Transverse colon (tissue), 4 donors: ENCODE data around the gene EYA3. TPM values are rescaled to one million over a fixed set of nuclear protein-coding genes. Genes with fewer than 3 reads are reported as not detected.
A peak's percentile ranks its signal among the peaks of the same experiment; 100 is the strongest.

Experiments
- DNase-seq: peaks from one replicate; pipeline ENCODE4 v3.0.0-alpha.2; 2019
- H3K27ac ChIP-seq, 4 donors: fragments of 200-600 bp; sonication (generic); 2 replicates each; pipeline ENCODE4 v1.5.1; 2016 to 2018; ENCODE audit warnings: inconsistent platforms in 4 of 4
- H3K27me3 ChIP-seq: fragments of 200-600 bp; sonication (generic); 2 replicates; pipeline ENCODE4 v1.5.1; 2017; ENCODE audit warnings: inconsistent platforms
- H3K36me3 ChIP-seq, 4 donors: fragments of 200-600 bp; sonication (generic); 2 replicates each; pipeline ENCODE4 v1.5.1; 2017 to 2019; ENCODE audit warnings: inconsistent platforms in 4 of 4
- H3K4me1 ChIP-seq, 4 donors: fragments of 200-600 bp; sonication (generic); 2 replicates each; pipeline ENCODE4 v1.5.1; 2017 to 2020; ENCODE audit warnings: inconsistent platforms in 4 of 4
- H3K4me3 ChIP-seq, 4 donors: fragments of 200-600 bp; sonication (generic); 1 replicate in 1 of 4; 2 replicates in 3 of 4; pipeline versions ENCODE4 v1.5.1 to v1.6.1; 2017 to 2019; ENCODE audit warnings: inconsistent platforms in 4 of 4
- H3K9me3 ChIP-seq, 2 donors: fragments of 200-600 bp; sonication (generic); 2 replicates each; pipeline ENCODE4 v1.5.1; 2017 to 2019; ENCODE audit warnings: inconsistent platforms in 2 of 2
- CTCF ChIP-seq, 5 experiments: fragments of 200-600 bp in 3 of 5; fragments of 450-650 bp in 2 of 5; sonication (generic) in 3 of 5; IDR thresholded peaks; 1 replicate in 2 of 5; 2 replicates in 3 of 5; pipeline ENCODE4 v1.5.1; 2016 to 2017; ENCODE audit warnings: antibody characterized with exemption in 5 of 5, inconsistent platforms in 3 of 5, mild to moderate bottlenecking in 2 of 5, moderate library complexity in 1 of 5
- EP300 ChIP-seq: sonication (generic); formaldehyde crosslinking; IDR thresholded peaks from one replicate; pipeline ENCODE4 v1.6.1; 2017; ENCODE audit warnings: antibody characterized with exemption, low read depth
- POLR2A ChIP-seq: fragments of 450-650 bp; IDR thresholded peaks from one replicate; pipeline ENCODE4 v1.6.1; 2016; ENCODE audit warnings: antibody characterized with exemption, mild to moderate bottlenecking, moderate library complexity
- POLR2AphosphoS5 ChIP-seq, 3 donors: sonication (generic); formaldehyde crosslinking; IDR thresholded peaks; one replicate each; pipeline ENCODE4 v1.6.1; 2016; ENCODE audit warnings: antibody characterized with exemption in 3 of 3
- WGBS, 2 donors: methylation state at CpG; one replicate each; pipeline ENCODE4 v1.1.5; 2018; ENCODE audit warnings: low coverage in 1 of 2; 5-methylcytosine and 5-hydroxymethylcytosine counted together
- in situ Hi-C, 4 donors: fragments of 200-750 bp; cut with MboI; loops; one replicate each; pipeline versions ENCODE4 v1.15.0 to v1.15.1; 2017; ENCODE audit warnings: low sequenced_read_pairs in 3 of 4, low pct_ligation_motif_present in 1 of 4, low pct_unique_long_range_greater_than_20kb in 1 of 4
- intact Hi-C: fragments of 100-400 bp; cut with DNase I; formaldehyde crosslinking; loops from one replicate; pipeline ENCODE4 v1.15.1; 2023; ENCODE audit warnings: low total_unique reads
- total RNA-seq, 4 donors: library from RNA; depleted of rRNA; stranded (reverse); fragments of >200 nt; gene quantifications; one replicate each; pipeline ENCODE4 v1.1.0, GENCODE V29; 2016

The EYA3 gene
- total RNA-seq, 4 donors from 2014 or later, result 14.6 to 50.2 (median 18.5) TPM

- no peaks in the 10 kb centered on the region for H3K27me3 ChIP-seq
- no peak overlapping the region for H3K4me3 ChIP-seq
- H3K4me1 ChIP-seq, result peaks cover 0 to 3% (median 0%) of the 10 kb centered on the region in 4 donors
- H3K9me3 ChIP-seq, result no peaks in the 10 kb centered on the region
- in situ Hi-C loops (loop anchor here in 1 of 4 donors (25.0 kb wide), 1 partner anchor 119 kb away; the partner anchor contains the start of gene THEMIS2), intact Hi-C loops (no loop called here)
- H3K36me3 ChIP-seq, result peaks cover 0 to 12% (median 4%) of the 10 kb centered on the region in 4 donors
- no peak for DNase-seq
- TF ChIP-seq CTCF (IDR thresholded peaks at IDR 0.05), result no peak
- TF ChIP-seq POLR2AphosphoS5 (IDR thresholded peaks at IDR 0.05), result no peak
- no peak for TF ChIP-seq POLR2A
- TF ChIP-seq EP300, result no peak
- 83 to 89% methylated on average over 2 to 3 of the region's 3 CpGs for WGBS, 2 donors
- H3K27ac ChIP-seq, result no peak overlapping the region
Observed at GRCh38 chr1:27981145-27981544, 107.3 kb downstream of the EYA3 start.

DNA sequence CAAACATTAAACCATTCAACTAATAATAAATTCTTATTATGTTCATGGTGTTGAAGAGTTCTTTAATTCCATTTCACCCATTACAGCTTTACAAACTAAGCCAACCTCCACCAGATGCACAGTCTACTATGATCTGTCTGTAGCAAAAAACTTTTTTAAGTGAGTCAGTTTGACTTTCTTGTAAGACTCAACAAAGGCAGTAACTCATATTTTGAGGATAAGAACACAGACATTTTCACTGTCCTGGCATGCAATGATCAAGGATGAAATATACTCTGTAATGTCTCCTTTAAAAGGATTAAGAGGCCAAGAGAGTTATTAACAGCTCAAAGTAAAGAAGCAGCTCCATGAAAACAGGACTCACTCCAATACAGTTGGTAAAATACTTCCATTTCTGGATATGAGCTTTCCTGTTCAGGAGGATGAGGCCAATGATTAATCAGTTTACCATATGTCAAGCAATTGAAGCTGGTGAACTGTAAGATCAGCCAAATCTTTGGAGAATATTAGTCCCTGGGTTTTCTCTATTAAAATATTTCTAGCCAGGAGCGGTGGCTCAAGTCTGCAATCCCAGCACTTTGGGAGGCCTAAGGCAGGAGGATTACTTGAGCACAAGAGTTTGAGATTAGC, 108.1 kb downstream of the EYA3 start:
- Histone ChIP-seq H3K27me3 (no peaks in the 10 kb centered on the region), H3K27ac (no peak overlapping the region), H3K9me3 (no peaks in the 10 kb centered on the region), H3K36me3 (peaks cover 0 to 8% (median 4%) of the 10 kb centered on the region in 4 donors), H3K4me3 (no peak overlapping the region), H3K4me1 (peaks cover 0 to 3% (median 0%) of the 10 kb centered on the region in 4 donors)
- TF ChIP-seq POLR2A, result no peak
- TF ChIP-seq EP300, result no peak
- no peak for TF ChIP-seq POLR2AphosphoS5 (IDR thresholded peaks at IDR 0.05)
- TF ChIP-seq CTCF (IDR thresholded peaks at IDR 0.05), result no peak
- DNase-seq, result no peak
- 92% methylated on average over 1 of the region's 1 CpG; no CpG with 5 or more reads in 1 of the 2 donors for WGBS, 2 donors
- intact Hi-C loops, result no loop called here
- in situ Hi-C loops, result loop anchor here in 1 of 4 donors (25.0 kb wide), 1 partner anchor 118 kb away; the partner anchor contains the start of gene THEMIS2

DNA sequence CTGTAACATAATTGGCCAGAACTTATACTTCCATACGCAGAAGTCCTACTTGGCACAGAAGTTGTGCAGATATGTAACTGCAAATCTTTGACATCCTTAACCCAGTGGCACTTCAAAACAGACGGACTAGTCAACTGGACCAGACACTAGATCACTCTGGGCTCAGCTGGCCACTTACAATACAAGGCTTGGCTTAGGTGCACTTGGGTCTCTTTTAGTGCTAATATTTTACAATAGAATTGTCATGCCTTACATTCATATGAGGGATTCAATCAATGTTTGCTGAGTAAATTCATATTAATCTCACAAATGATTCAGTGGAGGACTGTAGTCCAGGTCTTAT, 108.6 kb downstream of the EYA3 start:
- Histone ChIP-seq H3K27me3 (no peaks in the 10 kb centered on the region), H3K4me3 (no peak overlapping the region), H3K9me3 (no peaks in the 10 kb centered on the region), H3K4me1 (peaks cover 0 to 3% (median 0%) of the 10 kb centered on the region in 4 donors), H3K36me3 (peaks cover 0 to 8% (median 4%) of the 10 kb centered on the region in 4 donors), H3K27ac (no peak overlapping the region)
- in situ Hi-C loops, result loop anchor here (5.0 to 25.0 kb wide), 4 partner anchors 115 to 123 kb away; partner anchors contain the start of gene THEMIS2 (in 1 of the 4)
- DNase-seq, result no peak
- WGBS, 2 donors, result 27% methylated on average over 2 of the region's 2 CpGs; no CpG with 5 or more reads in 1 of the 2 donors
- TF ChIP-seq POLR2AphosphoS5 (IDR thresholded peaks at IDR 0.05) (no peak), CTCF (IDR thresholded peaks at IDR 0.05) (peak in 1 of 5 experiments; percentile 5)
- intact Hi-C loops, result loop anchor here (5.0 kb wide), 1 partner anchor 118 kb away; no protein-coding TSS in a partner anchor

DNA sequence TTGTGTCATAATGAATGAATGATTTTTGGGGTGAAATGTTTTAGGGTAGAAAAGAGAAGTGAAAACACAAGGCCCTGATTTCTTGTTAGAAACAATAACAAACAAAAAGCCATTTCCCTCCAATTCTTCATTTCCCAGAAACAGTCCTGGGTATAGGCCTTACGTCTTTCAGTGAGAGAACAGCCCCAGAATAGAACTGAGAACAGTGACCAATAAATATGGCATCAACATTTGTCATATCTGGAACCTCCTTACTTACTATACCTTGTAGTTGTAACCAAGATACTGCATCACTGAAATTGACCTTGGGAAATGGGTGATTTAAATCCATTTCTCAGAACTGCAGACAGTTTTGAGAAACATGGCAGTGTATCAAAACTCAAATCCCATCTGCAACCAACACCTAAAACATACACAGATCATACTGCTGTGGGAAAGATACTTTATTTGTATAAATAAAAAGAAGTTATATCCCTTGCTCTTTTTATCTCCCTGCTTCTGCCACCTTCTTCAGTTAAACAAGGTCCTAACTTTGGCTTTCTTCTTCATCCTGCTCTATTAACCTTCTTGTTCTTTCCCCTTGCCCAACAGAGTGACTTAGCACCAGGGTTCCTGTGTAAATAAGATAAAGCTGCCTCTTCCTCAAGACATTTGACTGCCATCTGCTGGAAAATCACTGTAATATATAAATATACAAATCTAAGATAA, 109.1 kb downstream of the EYA3 start:
- Histone ChIP-seq H3K27me3 (no peaks in the 10 kb centered on the region), H3K4me1 (peaks cover 0 to 3% (median 0%) of the 10 kb centered on the region in 4 donors), H3K36me3 (peaks cover 0 to 8% (median 4%) of the 10 kb centered on the region in 4 donors), H3K27ac (no peak overlapping the region), H3K4me3 (no peak overlapping the region), H3K9me3 (no peaks in the 10 kb centered on the region)
- DNase-seq, result no peak
- peak; percentile 41 to 66 (median 59) for TF ChIP-seq CTCF (IDR thresholded peaks at IDR 0.05)
- no peak for TF ChIP-seq POLR2A
- no peak for TF ChIP-seq POLR2AphosphoS5 (IDR thresholded peaks at IDR 0.05)
- no peak for TF ChIP-seq EP300
- intact Hi-C loops, result loop anchor here (5.0 kb wide), 1 partner anchor 117 kb away; no protein-coding TSS in a partner anchor
- WGBS, 2 donors, result 57 to 61% methylated on average over 1 of the region's 1 CpG
- in situ Hi-C loops, result loop anchor here (5.0 to 25.0 kb wide), 4 partner anchors 115 to 122 kb away; partner anchors contain the start of gene THEMIS2 (in 1 of the 4)
